Cardiac septum (tissue), 1 donor: ENCODE results near the gene INO80C. TPM values are rescaled to one million over a fixed set of nuclear protein-coding genes. Genes with fewer than 3 reads are reported as not detected.
"Not testable (repeated sequence)": the region's sequence is repeated elsewhere in the genome, so short reads cannot be mapped to it uniquely, and the experiment has no call there.

ENCODE experiments used
- DNase-seq: peaks from one replicate; pipeline ENCODE4 v3.0.0-alpha.2; 2020; ENCODE audit warnings: low spot score
- intact Hi-C: fragments of 100-400 bp; cut with DNase I; formaldehyde crosslinking; loops from one replicate; pipeline ENCODE4 v1.14.0; 2022
- total RNA-seq: library from RNA; stranded (reverse); fragmentation: NEBNext Ultra II Directional; extraction: Animal tissue kit (Norgen Biotek cat#: 25700); gene quantifications from one replicate; pipeline ENCODE4 v1.2.1, GENCODE V29; 2021
- donor health status: DM: no; HTN: no; CAD: no.

INO80C gene
- total RNA-seq, 1 donor from 2014 or later: 21.8 TPM

DNA sequence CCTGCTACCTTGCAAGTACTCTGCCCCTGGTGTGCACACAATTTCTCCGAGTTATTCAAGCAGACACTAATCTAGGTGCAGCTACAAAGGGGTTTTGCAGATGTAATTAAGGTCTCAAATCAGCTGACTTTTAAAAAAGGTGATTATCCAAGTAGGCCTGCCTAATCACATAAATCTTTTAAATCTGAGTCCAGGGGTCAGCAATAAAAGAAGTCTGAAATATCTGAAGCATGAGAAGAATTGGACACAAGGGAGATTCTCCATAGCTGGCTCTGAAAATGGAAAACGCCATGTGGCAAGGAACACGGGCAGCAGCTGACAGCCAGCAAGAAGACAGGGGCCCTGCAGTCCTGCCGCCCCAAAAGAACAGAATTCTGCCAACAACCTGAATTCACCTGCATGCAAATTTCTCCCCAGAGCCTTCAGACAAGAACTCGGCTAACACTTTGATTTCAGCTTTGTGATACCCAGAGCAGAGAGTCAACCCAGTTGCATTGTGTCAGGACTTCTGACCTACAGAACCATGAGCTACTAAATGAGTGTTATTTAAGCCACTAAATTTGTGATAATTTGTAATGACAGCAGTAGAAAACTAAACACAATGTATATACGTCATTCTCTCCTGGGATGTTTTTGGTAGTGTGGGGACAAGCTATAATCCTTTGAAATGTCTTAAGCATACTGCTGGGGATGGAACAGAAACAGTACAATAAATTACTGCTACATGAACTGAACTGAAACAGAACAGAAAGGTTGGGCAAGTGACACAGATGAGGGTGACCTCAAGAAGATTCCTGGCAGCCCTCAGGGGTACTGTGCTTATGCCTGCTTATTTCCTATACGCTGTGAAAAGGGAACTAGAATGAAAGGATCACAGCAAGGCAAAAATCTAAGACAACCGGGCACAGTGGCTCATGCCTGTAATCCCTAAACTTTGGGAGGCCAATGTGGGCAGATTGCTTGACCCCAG is 3.2 kb downstream of the INO80C start:
- intact Hi-C loops: loop anchor here (5.0 to 10.0 kb wide), 3 partner anchors 37 to 478 kb away; partner anchors contain the start of genes GALNT1 and RMP24
- no peak for DNase-seq

DNA sequence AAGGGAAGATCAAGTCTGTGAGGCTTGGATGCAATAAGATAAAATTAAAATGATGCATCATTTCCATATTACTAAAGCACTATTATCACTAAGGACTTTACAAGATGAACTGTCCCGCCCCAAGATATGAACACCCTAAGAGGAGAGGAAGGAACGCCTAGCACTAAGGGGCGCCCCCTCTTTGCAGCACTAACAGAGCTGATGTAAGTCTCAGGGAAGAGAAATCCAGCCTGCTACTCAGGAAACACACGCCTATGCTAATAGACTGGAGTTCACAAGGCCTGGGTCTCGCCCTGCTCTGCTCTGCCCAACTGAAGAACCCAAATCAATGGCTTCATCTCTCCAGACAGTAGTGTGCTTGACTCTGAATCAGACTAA is 6.1 kb downstream of the INO80C start:
- intact Hi-C loops: loop anchor here (10.0 kb wide), 1 partner anchor 93 kb away; the partner anchor contains the start of gene GALNT1
- DNase-seq: no peak

DNA sequence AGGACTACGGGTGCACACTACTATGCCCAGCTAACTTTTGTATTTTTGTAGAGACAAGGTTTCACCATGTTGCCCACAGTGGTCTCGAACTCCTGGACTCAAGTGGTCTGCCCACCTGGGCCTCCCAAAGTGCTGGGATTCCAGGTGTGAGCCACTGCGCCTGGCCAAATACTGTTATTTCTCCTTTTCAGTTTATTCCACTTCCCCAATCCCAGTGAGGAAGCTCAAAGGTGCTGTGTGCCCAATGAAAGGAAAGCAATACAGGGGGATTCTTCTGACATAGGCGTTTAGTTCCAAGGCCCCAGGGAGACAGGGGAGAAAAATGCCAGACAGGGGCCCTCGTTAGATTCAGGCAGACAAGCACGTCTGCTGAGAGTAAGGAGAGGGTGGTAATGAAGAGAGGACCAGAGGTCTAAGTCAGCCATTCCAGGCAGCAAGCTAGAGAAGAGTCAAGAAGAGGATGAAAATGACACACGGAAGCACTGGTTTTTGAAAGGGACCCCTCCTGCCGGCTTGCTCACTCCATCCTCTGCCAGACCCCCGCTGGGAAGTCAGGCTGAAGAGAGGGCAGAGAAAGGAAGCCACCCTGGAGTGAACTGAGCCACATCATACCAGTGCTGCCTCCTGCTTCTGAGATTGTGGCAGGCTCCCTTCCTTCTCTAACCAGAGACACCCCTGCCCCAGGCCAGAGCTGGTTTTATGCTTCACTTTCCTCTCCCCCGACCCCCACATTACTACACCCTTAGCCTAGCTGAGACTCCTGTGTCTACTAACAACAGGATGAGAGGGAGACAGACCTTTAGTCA is 6.7 kb downstream of the INO80C start:
- DNase-seq: no peak
- intact Hi-C loops: loop anchor here (10.0 kb wide), 1 partner anchor 94 kb away; the partner anchor contains the start of gene GALNT1

DNA sequence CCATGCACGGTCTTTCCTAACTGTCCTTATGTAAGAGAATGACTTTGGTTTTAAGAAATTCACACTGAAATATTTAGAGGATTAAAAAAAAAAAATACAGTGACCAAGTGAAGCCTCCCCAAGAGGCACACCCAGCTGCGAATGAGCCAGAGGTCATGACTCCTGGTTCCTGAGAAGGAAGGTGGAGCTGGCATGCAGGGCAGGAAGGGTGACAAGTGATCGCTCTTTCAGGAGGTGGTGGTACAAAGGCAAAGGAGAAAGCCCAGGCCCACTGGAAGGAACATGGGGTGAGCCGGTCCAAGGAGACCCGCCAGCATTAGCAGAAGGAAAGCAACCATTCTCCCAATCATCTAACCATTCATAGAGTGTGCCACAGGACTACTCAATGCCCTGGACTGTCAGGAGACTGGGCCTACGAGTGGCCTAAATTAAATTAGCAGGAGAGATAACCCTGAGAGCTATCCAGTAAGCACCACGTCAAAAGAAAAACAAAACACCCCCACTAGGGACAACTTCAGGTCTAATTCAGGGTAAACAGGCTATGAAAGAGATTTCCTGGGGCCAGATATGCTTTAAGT is 7.8 kb downstream of the INO80C start:
- intact Hi-C loops: loop anchor here (10.0 kb wide), 1 partner anchor 95 kb away; the partner anchor contains the start of gene GALNT1
- no peak for DNase-seq

DNA sequence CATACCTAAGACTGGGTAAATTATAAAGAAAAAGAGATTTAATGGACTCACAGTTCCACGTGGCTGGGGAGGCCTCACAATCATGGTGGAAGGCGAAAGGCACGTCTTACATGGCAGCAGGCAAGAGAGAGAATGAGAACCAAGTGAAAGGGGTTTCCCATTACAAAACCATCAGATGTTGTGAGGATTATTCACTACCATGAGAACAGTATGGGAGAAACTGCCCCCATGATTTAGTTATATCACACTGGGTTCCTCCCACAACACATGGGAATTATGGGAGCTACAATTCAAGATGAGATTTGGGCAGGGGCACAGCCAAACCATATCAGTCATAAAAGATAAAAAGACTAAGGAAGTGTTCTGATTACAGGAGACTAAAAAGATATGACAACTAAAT is 8.5 kb downstream of the INO80C start:
- DNase-seq, intact Hi-C loops: not testable (repeated sequence)

DNA sequence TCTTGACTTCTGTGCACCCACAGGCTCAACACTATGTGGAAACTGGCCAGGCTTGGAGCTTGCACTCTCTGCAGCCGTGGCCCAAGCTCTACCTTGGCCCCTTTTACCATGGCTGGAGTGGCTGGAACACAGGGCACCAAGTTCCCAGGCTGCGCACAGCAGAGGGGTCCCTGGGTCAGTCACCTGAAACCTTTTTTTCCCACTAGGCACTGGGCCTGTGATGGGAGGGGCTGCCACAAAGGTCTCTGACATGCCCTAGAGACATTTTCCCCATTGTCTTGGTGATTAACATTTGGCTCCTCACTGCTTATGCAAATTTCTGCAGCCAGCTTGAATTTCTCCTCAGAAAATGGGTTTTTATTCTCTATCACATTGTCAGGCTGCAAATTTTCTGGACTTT is 9.4 kb downstream of the INO80C start:
- intact Hi-C loops: not testable (repeated sequence)

DNA sequence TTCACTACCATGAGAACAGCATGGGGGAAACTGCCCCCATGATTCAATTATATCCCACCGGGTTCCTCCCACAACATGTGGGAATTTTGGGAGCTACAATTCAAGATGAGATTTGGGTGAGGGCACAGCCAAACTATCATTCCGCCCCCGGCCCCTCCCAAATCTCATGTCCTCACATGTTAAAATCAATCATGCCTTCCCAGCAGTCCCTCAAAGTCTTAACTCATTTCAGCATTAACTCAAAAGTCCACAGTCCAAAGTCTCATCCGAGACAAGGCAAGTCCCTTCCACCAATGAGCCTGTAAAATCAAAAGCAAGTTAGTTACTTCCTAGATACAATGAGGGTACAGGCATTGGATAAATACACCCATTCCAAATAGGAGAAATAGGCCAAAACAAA is 10.2 kb downstream of the INO80C start:
- intact Hi-C loops, DNase-seq: not testable (repeated sequence)

More for the DNA sequence above, 9.4 kb downstream of the INO80C start:
- not testable (repeated sequence) for DNase-seq

DNA sequence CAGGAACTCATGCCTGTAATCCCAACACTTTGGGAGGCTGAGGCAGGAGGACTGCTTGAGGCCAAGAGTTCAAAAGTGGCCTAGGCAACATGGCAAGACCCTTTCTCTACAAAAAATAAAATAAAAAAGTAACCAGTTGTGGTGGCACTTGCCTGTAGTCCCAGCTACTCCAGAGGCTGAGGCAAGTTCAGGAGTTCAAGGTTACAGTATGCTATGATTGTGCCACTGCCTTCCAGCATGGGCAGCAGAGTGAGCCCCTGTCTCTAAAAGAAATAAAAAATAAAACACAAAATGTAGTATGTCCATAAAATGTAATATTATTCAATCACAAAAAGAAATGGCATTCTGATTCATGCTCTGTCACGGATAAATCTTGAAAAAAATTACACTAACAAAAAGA is 11.9 kb downstream of the INO80C start:
- intact Hi-C loops: no loop called here
- no peak for DNase-seq

DNA sequence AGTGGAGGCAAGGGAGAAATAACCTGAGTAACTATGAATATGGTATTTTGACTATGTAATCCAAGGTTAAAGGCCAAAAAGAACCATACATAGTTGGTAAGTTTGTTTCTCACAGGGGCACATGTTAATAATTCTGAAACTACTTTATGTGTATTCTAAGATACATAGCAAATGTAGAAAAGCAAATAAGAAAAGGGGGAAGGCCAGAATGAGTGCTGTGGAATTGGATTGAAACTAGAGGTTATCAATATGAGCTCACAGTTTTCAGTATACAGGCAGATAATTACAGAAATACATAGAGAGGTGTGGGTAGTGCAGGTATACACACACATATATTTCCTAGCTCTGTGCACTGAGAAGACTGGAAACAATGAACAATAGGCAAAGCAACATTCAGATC is 13.7 kb downstream of the INO80C start:
- no peak for DNase-seq
- intact Hi-C loops: no loop called here

DNA sequence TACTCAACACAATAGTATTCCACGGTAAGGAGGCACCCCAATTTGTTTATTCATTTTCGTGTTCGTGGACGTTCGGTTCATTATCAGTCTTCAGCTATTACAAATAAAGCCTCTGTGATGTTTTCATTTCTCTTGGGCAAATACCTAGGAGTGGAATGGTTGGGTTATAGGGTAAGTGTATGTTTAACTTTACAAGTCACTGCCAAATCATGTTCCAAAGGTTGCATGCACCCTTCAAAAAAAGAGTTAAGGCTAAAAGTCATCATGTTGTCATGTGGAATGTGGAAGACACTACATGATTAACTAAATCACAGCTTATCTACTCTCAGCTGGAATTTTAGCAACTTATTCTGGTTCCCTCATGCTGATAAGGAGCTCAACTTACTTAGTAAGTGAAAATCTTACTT is 15.8 kb downstream of the INO80C start:
- intact Hi-C loops: no loop called here
- no peak for DNase-seq

DNA sequence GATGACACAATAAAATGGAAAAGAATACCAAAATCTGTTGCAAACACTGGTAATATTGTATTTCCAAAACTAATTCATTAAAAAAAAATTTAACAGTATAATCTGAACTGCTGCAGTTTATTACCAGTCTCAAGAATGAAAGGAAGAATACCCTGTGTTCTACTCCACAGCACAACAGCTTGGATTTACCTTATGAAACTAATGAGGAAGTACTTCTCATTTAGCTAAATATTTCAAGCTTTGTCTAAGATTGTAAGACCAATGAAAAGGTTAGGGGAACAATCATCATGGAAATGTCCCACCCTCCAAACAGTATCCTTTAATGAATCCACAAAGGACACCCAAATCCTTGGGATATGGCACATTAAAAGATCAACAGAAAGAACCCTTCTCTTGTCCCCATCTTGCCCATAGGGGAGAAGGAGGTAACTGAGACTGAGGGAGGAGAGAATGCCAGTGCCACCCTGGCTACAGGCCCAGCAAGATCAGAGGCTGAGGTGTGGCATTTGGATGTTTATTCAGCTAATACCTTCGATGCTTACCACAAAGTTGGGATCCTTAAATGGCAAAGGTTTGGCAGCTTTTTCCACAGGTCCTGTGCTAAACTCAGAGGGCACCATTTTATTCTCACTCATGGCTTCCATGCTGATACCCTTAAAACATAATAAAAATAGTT is 17.7 kb downstream of the INO80C start:
- intact Hi-C loops: no loop called here
- no peak for DNase-seq

DNA sequence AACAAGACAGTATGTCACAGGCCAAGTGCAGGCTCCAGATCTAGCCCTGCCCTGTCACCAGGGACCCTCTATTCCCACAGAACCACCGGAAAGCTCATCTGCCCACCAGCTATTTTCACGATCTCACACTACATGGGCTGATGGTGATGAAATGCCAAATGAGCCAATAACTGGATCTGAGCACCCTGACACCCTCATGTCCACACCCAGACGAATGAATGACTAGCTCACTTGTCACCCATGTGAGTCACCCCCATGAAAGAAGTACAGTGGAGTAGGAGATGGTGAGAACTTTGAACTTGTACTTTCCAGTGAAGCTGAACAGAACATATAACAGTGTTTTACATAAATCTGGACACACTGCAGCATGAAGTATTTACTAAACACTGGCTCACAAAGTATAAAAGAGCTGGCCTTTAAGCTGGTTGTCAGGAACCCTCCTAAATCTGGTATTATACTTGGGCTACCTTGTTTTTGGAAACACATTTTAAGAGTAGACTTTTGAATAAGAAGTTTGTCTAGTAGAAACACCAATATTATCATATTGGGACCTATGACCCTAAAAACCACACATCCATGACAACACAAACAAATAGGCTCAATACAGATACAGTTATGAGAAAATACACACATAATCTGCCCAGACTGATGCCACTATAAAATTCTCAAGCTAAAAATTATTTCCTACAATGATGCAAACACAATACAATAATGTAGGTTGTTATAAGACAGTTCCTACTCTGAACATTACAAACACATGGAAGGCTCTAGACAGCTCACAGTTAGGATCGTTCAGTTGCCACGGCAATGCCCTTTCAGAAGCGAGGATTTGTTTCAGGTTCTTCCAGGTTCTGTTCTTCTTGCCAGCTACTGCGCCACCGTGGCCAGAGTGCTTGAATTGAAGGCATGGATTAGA is 19.0 kb downstream of the INO80C start:
- intact Hi-C loops: no loop called here
- DNase-seq: no peak

DNA sequence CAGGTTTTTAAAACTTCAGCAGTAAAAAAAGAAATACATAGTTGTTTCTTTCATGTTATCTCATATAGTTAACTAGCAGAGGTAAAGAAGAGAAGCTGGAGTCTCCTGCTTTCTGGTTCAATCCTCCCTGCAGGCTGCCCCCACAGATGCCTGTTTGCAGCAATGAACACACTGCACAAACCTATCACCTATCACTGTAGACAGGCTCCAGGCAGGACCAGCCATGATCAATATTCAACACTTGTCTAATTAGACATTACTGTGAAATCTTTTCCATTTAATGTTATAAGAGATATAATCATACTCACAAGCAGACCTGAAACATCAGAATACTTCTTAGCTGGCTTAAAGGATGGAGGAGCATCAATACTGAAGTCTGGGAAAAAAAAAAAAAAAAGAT is 19.8 kb downstream of the INO80C start:
- intact Hi-C loops: no loop called here
- DNase-seq: no peak

DNA sequence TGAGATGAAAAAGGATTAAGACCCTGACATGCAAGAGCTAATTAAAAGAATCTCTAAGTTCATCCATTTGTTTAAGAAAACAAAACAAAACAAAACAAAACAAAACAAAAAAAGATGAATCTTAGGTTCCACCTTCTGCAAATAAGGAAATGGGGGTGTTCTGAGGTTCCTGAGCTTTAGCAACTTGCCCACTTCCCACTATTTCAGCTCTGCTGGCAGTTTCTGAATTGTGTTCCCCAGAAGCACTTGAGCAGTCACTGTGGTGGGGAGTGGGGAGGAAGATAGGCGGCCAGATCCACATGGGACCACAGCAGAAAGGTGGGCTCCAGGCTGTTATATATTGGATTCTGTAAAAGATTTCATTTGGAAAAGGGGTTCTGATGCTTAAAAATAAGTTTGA is 20.3 kb downstream of the INO80C start:
- DNase-seq: no peak
- intact Hi-C loops: no loop called here

DNA sequence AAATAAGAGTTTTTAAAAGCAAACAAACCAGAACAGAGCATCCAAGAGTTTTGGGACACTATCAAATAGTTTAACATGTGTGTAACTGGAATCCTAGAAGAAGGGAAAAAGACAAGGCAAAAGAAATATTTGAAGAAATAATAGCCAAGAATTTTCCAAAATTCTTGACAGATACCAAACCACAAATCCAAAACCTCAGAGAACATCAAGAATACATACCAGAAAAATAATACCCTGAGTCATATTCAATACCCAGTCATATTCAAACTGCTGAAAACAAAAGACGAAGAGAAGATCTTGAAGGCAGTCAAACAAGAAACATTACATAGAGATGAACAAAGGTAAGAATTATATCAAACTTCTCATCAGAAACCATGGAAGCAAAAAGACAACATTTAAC is 22.9 kb downstream of the INO80C start:
- no peak for DNase-seq

DNA sequence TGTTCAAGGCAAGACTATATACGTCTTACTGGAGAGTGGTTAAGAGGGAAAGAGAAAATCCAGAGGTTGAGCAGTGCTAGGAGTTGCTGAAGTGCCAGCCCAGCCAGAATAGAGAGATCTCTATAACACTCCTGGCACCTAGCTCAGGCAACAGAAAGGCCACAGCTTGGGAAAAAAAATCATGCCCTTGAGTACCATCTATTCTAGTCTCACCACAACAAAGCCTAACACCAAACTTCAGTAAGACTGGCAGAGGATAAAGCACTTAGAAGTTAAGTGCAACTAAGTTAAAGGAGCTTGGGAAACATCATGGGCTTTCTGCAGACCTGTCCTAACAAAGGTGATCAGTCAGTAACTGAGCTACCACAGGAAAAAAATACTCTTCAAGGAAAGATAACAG is 24.2 kb downstream of the INO80C start:
- DNase-seq: no peak
- intact Hi-C loops: no loop called here

More for the DNA sequence above, 22.9 kb downstream of the INO80C start:
- intact Hi-C loops: no loop called here

DNA sequence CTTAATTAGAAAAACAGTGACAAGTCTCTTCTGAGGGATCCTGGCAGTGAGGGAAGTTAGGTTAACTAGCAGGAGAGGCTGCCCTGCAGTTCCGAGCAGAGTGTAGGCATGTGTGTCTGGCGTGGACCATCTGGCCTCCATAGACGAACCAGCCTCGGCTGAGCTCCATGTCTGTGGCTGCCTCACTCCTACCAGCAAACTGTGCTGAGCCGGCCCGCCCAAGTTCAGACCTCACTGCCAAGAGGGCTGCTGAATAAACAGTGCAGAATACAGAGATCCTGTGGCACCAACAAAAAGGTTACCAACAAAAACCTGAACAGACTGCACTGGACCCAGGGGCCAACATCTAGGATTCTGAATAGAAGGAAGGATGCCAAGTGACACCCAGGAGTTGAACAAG is 27.3 kb downstream of the INO80C start:
- intact Hi-C loops: no loop called here
- no peak for DNase-seq

DNA sequence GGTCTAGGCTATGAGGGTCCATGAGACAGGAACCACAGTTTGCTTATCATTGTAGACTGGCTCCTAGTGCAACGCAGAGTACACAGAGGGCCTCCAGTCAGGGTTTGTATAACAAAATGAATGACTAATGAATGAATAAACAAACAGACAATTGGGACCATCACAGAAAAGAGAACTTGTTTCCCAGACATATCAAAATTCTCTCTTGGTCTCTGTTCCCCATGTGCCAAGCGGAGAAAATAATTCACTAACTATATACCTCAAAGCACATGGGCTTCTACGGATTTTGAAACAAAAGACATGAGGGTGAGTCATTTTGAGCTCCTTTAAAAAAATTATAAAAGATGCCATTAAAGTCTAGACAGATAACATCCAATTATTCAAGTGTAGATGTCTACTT is 28.0 kb downstream of the INO80C start:
- no peak for DNase-seq
- intact Hi-C loops: no loop called here
